ENCODE data around the gene ADAP1. TPM values are rescaled to one million over a fixed set of nuclear protein-coding genes. Genes with fewer than 3 reads are reported as not detected.

The ADAP1 gene
- total RNA-seq, 2 experiments from 2014 or later, result 6.8 to 7.2 TPM

DNA sequence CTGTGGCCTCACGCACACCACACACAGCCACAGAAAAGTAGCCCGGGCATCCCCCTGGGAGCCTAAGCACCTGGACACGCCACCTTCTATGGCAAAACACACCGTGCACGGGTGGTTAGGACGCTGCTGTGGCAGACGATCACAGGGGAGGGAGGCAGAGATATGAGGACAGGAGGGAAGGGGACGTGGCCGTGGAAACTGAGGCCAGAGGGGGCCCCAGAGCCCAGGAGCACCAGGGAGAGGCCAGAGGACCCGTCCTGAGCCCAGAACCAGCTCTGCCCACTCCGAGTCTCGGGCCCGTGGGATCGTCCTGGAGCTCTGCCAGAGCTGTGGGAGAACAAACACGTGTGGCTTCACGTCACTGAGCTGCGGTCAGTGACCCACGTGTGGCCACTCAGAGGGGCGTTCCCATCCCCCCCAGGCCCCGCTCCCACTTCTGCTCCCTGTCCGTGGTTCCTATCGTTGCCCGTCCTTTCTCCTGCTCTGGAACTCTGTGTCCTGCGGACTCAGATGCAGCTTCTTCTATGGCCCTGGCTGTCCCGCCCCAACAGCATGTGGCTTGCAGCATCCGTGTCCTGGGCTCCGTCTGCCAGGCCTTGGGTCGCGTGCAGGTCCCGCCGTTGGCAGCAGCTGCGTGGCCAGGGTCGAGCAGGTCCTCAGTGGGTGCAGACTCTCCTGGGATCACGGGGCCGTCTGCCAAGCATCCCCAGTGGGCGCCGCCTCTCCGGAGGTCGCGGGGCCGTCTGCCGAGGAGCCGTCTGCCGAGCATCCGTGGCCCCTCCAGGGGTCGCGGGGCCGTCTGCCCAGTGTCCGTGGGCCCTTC lies 47.1 kb downstream of the ADAP1 start:
- Mint-ChIP-seq H3K36me3 (ENCODE audit: low read depth) (no peaks in the 10 kb centered on the region), H3K4me1 (ENCODE audit: low read depth) (peaks cover 11% of the 10 kb centered on the region), H3K27ac (no peak overlapping the region), H3K9me3 (no peaks in the 10 kb centered on the region), H3K4me3 (no peak overlapping the region), H3K27me3 (peaks cover 8% of the 10 kb centered on the region)
- DNase-seq, result peak in 3 of 14 experiments; percentile 46 to 57 (median 53)
- Histone ChIP-seq H3K4me1 (ENCODE audit: insufficient read depth, low read length) (peaks cover 30% of the 10 kb centered on the region), H3K27ac (ENCODE audit: low read depth in 1 of 2, low read length in 2 of 2) (no peak overlapping the region), H3K36me3 (ENCODE audit: insufficient read depth, low read length) (no peaks in the 10 kb centered on the region), H3K4me3 (ENCODE audit: low read length) (no peak overlapping the region), H3K27me3 (ENCODE audit: control insufficient read depth in 1 of 2, insufficient read depth in 2 of 2, low read length in 2 of 2) (no peaks in the 10 kb centered on the region), H3K9me3 (ENCODE audit: control insufficient read depth in 1 of 2, insufficient read depth in 1 of 2, low read length in 2 of 2) (no peaks in the 10 kb centered on the region)
- CTCF ChIA-PET, result interaction anchor here (0.9 to 2.1 kb wide), 3 partner anchors 16 to 86 kb away, joined by 3 to 9 read pairs (median 8); no protein-coding TSS in a partner anchor
- peak; percentile 9 for ATAC-seq (ENCODE audit: poor library complexity)
- intact Hi-C loops (cut with DNase I, micrococcal nuclease), result loop anchor here in 1 of 2 experiments (5.0 kb wide), 1 partner anchor 160 kb away; no protein-coding TSS in a partner anchor
- TF ChIP-seq, protein P1, sequence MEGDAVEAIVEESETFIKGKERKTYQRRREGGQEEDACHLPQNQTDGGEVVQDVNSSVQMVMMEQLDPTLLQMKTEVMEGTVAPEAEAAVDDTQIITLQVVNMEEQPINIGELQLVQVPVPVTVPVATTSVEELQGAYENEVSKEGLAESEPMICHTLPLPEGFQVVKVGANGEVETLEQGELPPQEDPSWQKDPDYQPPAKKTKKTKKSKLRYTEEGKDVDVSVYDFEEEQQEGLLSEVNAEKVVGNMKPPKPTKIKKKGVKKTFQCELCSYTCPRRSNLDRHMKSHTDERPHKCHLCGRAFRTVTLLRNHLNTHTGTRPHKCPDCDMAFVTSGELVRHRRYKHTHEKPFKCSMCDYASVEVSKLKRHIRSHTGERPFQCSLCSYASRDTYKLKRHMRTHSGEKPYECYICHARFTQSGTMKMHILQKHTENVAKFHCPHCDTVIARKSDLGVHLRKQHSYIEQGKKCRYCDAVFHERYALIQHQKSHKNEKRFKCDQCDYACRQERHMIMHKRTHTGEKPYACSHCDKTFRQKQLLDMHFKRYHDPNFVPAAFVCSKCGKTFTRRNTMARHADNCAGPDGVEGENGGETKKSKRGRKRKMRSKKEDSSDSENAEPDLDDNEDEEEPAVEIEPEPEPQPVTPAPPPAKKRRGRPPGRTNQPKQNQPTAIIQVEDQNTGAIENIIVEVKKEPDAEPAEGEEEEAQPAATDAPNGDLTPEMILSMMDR (IDR thresholded peaks at IDR 0.05), result no peak
- POLR2A ChIA-PET, result interaction anchor here (0.8 to 4.4 kb wide), 3 partner anchors 16 to 68 kb away, joined by 3 to 23 read pairs (median 11); partner anchors contain the start of gene COX19

DNA sequence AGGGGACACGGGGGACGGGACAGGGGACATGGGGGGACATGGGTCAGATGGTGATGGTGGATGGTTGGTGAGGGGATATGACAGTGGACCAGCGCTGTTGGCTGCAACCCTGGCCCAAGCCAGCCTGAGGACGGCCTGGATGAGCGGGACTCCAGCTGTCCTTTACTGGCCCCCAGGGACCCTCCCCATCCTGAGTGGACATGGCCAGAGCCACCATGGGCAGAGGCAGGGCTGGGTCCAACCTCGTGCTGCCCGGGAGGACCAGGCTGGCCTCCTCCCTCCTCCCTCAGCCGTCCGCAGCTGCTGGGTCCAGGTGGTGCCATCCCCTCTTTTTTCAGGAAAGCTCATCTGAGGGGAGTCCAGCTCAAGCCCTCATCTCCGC lies 47.7 kb downstream of the ADAP1 start:
- TF ChIP-seq, protein P1 (IDR thresholded peaks at IDR 0.05), result no peak
- H3K9me3 ChIP-seq (ENCODE audit: control insufficient read depth in 1 of 2, insufficient read depth in 1 of 2, low read length in 2 of 2), result no peaks in the 10 kb centered on the region
- Mint-ChIP-seq H3K36me3 (ENCODE audit: low read depth) (no peaks in the 10 kb centered on the region), H3K27ac (no peak overlapping the region), H3K27me3 (peaks cover 9% of the 10 kb centered on the region), H3K9me3 (no peaks in the 10 kb centered on the region), H3K4me3 (no peak overlapping the region), H3K4me1 (ENCODE audit: low read depth) (peaks cover 11% of the 10 kb centered on the region)
- H3K27ac ChIP-seq (ENCODE audit: low read depth in 1 of 2, low read length in 2 of 2), result no peak overlapping the region
- CTCF ChIA-PET, result interaction anchor here (0.9 kb wide), 1 partner anchor 86 kb away, joined by 3 read pairs; no protein-coding TSS in a partner anchor
- intact Hi-C loops (cut with DNase I, micrococcal nuclease), result loop anchor here in 1 of 2 experiments (5.0 kb wide), 1 partner anchor 161 kb away; no protein-coding TSS in a partner anchor
- ATAC-seq (ENCODE audit: poor library complexity) (no peak), DNase-seq (peak in 1 of 14 experiments; percentile 40)
- H3K36me3 ChIP-seq (ENCODE audit: insufficient read depth, low read length), result no peaks in the 10 kb centered on the region
- POLR2A ChIA-PET, result interaction anchor here (1.7 to 4.4 kb wide), 2 partner anchors 17 to 68 kb away, joined by 11 to 23 read pairs; partner anchors contain the start of gene COX19
- no peak overlapping the region for H3K4me3 ChIP-seq (ENCODE audit: low read length)
- H3K27me3 ChIP-seq (ENCODE audit: control insufficient read depth in 1 of 2, insufficient read depth in 2 of 2, low read length in 2 of 2), result no peaks in the 10 kb centered on the region
- peaks cover 30% of the 10 kb centered on the region for H3K4me1 ChIP-seq (ENCODE audit: insufficient read depth, low read length)

DNA sequence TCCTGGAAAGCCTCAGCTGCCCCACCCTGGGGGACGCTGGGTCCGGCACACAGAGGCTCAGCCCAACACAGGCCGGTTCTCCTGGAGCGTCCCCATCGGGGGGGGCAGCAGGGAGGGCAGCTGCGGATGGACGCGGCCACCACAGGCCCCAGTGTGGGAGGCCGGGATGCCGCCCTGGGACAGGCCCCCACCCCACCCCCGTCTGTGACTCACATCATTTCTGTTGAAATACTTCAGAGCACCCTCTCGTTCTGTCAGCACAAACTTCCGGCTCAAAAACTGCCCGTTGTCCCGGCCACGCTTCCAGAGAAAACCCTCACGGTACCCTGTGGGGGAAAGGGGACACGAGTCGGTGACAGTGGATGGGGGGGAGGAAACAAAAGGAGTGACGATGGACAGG lies 49.6 kb downstream of the ADAP1 start:
- intact Hi-C loops (cut with DNase I, micrococcal nuclease), result loop anchor here in 1 of 2 experiments (5.0 kb wide), 1 partner anchor 162 kb away; no protein-coding TSS in a partner anchor
- DNase-seq (no peak), ATAC-seq (ENCODE audit: poor library complexity) (no peak)
- Histone ChIP-seq H3K9me3 (ENCODE audit: control insufficient read depth in 1 of 2, insufficient read depth in 1 of 2, low read length in 2 of 2) (no peaks in the 10 kb centered on the region), H3K27ac (ENCODE audit: low read depth in 1 of 2, low read length in 2 of 2) (no peak overlapping the region), H3K4me1 (ENCODE audit: insufficient read depth, low read length) (peaks cover 25% of the 10 kb centered on the region), H3K36me3 (ENCODE audit: insufficient read depth, low read length) (no peaks in the 10 kb centered on the region), H3K4me3 (ENCODE audit: low read length) (no peak overlapping the region), H3K27me3 (ENCODE audit: control insufficient read depth in 1 of 2, insufficient read depth in 2 of 2, low read length in 2 of 2) (no peaks in the 10 kb centered on the region)
- peaks cover 9% of the 10 kb centered on the region for H3K27me3 Mint-ChIP-seq
- H3K9me3 Mint-ChIP-seq, result no peaks in the 10 kb centered on the region
- ChIA-PET CTCF (no interaction called here), POLR2A (no interaction called here)
- peaks cover 3% of the 10 kb centered on the region for H3K4me1 Mint-ChIP-seq (ENCODE audit: low read depth)
- TF ChIP-seq, protein P1 (IDR thresholded peaks at IDR 0.05), result no peak
- H3K36me3 Mint-ChIP-seq (ENCODE audit: low read depth), result peaks cover 4% of the 10 kb centered on the region
- no peak overlapping the region for H3K4me3 Mint-ChIP-seq
- no peak overlapping the region for H3K27ac Mint-ChIP-seq
